Kasumi-1 (cell line): Measurements from ENCODE around the gene PLVAP.

Experiments
- DNase-seq, 2 experiments: peaks; one replicate each; lab custom pipeline; 2025; lab: John Stamatoyannopoulos, UW

The PLVAP gene

GRCh38 chr19:17333611-17334413 lies 43.3 kb downstream of the PLVAP start:
- peak; percentile 63 to 75 for DNase-seq

DNA sequence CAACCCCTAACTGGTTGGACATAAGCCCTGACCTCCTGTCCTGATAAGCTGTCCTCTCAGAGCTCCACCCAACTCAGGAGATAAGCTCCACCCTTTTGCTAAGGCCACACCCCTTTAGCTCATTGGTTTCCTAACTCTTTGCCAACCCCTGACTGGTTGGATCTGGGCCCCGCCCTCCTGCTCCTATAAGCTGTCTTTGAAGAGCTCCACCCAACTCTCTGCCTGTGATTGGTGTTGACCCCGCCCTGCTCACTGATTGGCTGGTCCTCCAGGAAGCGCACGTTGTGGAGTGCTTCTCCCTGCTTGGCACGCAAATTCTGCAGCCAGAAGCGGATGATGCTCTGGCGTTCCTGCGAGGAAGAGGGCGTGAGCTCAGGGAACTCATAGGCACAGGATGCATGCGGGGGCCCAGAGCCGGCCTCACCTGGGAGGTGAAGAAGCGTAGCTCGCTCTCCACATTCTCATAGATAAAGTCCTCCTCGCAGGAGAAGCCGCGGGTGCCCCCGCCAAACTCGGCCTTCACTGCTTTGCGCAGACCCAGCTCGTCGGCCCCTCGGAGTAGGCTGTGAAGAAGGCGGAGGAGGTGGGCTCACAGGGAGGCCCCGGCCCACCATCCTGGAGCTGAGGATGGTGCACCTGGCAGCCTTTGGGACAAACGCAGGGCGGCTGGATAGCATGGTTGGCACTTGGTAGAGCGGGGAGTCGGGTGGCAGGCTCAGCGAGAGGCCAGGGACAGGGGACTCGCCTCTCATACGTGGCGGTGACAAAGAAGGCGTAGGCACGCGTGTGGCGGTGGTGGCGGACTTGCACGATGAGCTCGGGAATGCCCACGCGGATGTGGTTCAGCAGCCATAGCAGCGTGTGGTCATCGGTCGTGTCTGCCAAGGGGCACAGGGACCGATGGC lies 44.2 kb downstream of the PLVAP start:
- peak in 1 of 2 experiments; percentile 34 for DNase-seq

DNA sequence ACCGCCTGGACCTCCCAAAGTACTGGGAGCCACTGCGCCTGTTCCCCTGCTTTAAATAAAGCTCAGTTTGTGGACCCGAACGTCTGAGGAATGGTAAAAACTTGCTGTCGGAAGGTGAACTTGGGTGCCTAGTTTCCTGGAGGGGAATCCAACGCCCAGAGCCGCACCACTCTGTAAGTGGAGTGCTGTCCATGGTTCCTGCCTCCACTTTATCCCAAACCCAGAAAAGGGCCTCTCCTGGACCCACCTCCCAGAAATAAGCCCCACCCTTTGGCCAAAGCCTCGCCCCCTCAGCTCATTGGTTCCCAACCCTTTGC lies 44.8 kb downstream of the PLVAP start:
- no peak for DNase-seq

DNA sequence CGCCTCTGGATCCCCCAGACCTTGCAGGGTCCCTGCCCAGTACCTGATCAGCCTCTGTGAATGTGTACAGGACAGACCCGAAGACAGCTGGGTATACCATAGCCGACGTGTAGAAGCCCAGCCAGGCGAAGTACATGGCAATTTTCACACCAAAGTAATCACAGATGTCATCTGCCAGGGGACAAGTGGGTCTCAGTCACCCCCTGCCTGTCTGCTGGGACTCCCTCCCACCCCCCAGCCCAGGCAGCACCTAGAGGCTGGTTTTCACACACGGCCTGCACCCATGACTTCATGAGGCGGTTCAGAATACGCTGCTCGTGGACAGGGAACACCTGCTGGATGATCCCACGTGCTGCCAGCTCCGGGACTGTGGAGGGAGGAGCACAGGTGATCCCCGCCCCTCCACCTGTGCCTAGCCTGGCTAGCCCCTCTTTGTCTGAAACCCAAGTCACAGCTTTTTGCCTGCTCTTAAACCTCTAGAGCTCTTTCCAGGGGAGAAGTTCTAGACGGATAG lies 46.0 kb downstream of the PLVAP start:
- DNase-seq, result no peak

- DNase-seq, result no peak
These were observed 46.7 kb downstream of the PLVAP start for GRCh38 chr19:17330262-17331044.

DNA sequence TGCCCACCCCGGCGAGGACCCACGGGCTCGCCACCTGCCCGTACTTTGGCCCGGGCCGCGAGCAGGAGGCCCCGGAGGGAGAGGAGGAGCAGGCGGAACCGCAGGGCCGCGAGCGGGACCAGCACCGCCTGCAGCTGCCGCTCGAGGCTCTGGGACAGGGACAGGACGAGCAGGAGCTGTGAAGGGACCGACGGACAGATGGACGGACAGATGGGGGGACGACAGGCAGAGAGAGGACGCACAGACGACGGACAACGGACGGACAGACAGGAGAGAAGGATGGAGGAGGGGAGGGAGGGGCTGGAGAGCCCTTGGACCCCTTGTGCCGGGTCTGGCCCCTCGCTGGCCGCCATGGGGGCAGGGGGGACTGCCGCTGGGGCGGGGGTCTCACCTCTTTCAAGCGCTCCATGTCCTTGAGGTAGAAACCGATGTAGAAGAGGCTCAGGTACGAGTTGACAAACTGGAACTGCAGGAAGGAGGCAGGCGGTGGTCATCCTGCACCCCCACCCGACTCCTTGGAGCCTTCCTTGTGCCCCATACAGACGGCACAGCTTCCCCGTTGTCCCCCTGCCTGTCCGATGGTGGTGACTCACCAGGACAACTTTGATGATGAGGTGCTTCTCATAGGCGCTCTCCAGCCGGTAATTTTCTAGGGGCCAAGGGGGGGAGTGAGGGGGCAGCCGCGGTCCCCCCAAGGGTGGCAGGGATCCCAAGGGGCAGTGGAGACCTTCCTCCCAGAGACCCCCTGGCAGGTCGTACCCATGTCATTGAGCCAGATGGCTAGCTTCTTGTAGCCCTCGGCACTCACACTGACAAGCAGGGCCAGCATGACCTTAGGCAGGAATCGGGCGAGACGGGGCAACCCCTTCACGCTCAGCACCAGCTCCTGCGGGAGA lies 47.5 kb downstream of the PLVAP start:
- no peak for DNase-seq

GRCh38 chr19:17328517-17329365 lies 48.4 kb downstream of the PLVAP start:
- DNase-seq, result no peak

DNA sequence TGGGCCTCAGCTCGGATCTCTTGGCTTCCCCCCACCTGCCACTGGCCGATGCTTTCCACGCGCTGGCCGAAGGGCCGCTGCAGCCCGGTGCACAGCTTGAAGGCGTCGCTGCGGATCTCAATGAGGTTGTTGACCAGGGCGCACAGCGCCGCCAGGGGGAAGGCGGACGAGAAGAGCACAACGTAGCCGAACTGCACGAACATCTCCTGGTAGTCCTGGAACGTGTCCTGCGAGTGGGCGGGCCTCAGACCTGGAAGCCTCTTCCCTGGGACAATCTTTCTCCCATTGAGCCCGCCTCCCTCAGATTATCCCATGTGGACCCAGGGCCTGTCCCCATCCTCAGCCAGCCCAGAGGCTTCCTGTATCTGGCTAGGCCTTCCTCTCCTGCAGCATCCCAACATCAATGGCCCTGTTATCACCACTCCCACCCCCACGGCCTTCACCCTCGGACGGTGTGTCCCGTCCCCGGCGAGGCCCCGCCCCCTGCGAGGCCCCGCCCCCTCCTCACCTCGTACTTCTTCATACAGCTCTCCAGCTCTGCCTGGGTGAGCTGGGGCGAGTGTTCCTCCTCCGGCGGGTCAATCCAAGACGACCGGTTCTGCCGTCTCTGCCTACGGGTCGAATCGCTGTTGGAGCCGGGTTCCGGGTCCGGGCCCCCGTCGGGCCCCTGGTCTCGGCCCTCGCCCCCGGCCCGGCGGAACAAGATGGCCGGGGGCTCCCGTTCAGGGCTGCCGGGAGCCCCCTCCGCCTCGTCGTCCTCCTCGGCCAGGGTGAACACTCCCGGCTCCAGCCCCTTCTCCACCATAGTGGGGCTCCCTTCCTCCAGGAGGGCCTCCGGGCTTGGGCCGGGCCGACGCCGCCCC lies 49.3 kb downstream of the PLVAP start:
- no peak for DNase-seq

DNA sequence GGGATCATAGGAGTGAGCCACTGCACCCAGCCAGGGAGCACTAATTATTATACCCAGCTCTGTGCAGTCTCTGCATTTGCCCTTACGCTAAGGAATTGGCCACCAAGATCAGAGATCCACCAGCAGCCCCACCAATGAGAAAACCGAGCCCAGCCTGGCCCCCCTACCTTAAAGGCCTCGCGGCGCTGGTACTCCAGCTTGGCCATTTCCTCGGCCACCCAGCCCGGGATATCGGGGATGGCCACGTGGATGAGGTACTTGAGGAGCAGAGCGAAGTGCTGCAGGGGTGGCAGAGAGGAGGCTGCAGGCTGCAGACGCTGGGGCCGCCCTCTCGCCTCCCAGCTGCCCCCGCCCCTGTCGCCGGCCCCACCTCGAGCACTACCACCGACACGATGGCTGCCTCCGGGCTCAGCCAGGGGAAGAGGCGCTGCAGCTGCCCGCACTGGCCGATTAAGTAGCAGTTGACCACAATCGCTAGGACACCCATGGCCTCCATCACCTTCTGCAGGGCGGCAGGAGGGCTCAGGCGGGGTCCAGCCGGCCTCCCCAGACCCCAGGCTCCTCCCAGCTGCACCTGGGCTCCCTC lies 50.0 kb downstream of the PLVAP start:
- no peak for DNase-seq

GRCh38 chr19:17326595-17326966 lies 50.6 kb downstream of the PLVAP start:
- no peak for DNase-seq

DNA sequence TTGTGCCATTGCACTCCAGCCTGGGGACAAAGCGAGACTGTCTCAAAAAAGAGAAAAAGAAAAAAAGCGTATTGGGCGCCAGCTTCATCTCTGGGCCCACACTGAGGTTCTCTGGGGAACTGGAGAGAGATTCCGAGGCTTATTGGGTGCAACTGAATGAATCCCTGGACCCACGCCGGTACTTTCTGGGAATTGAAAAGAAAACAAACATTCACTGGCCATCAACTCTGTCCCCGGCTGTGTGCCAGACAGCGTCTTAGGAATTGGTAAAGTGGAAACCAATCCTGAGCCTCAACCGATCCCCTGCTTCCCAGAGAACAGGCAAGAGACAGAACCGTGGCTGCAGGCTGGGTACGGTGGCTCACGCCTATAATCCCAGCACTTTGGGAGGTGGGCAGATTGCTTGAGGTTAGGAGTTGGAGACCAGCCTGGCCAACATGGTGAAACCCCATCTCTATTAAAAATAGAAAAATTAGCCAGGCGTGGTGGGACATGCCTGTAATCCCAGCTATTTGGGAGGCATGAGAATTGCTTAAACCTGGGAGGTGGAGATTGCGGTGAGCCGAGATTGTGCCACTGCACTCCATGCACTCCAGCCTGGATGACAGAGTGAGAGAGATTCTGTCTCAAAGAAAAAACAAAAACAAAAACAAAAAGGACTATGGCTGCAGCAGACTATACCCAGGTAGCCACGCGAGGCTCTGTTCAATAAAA lies 51.1 kb downstream of the PLVAP start:
- DNase-seq, result no peak

- no peak for DNase-seq
These were observed 52.0 kb downstream of the PLVAP start for GRCh38 chr19:17325133-17325532.

DNA sequence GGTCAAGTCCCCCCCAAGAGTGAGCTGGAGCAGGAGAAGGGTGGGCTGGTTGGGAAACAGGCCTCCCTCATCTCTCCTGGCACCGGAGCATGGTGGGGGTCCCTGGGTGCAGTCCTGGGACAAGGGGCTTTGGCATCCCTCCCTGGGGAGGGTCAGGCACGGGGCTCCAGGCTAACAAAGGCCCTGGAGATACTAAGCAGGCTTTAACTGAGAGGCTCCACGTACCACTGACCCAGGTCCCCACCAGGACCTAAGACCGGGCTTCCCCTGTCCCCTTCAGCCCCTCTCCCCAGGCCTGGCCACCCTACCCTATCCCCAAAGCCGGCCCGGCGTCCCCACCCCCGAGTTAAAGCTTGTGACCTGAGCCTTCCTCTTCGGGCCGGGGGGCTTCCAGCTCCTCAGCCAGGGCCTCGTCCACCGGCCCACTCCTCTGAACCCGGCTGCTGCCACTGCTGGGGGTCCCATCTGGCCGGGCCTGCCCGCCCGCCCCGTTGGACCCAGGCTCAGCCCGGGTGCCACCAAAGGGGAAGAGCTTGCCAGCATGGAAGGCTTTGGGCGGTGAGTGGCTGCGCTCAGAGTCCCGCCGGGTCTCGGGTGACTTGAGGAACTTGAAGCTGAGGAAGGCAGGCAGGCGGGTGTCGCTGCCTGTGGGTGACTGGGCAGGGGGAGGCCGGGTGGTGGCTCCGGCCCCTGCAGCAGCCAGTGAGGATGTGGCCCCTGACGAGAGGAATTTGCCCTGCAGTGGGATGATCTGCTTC lies 52.6 kb downstream of the PLVAP start:
- DNase-seq, result no peak

- DNase-seq, result no peak
These were observed 53.2 kb downstream of the PLVAP start for GRCh38 chr19:17323964-17324332.

GRCh38 chr19:17323300-17323963 lies 53.7 kb downstream of the PLVAP start:
- DNase-seq, result no peak

DNA sequence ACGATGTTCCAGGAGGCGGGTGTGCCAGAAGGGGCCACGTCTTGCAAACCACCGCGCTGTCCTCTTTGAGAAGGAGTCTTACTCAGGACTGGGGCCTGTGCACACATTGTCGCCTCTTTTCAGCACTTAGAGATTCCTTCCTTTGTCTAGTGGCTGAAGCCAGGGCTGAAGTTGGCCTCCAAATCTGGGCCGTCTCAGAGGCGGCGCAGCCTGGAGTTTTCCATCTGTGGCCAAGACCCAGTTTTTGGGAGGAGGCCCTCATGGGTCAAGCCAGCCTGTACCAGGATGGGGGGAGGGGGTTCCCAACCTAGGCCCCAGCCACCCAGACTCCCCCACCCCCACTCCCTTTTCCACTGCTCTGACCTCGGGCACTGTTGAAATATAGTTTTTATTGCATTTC lies 54.3 kb downstream of the PLVAP start:
- no peak for DNase-seq
